GM15510 (cell line): ENCODE results near the gene IDH1.

Source experiments
- POLR2A ChIP-seq: IDR thresholded peaks from 3 replicates; pipeline ENCODE4 v1.6.1; 2011; ENCODE audit warnings: borderline replicate concordance; ENCODE audit not compliant: insufficient read length; ENCODE audit errors: extremely low read depth

Gene IDH1

DNA sequence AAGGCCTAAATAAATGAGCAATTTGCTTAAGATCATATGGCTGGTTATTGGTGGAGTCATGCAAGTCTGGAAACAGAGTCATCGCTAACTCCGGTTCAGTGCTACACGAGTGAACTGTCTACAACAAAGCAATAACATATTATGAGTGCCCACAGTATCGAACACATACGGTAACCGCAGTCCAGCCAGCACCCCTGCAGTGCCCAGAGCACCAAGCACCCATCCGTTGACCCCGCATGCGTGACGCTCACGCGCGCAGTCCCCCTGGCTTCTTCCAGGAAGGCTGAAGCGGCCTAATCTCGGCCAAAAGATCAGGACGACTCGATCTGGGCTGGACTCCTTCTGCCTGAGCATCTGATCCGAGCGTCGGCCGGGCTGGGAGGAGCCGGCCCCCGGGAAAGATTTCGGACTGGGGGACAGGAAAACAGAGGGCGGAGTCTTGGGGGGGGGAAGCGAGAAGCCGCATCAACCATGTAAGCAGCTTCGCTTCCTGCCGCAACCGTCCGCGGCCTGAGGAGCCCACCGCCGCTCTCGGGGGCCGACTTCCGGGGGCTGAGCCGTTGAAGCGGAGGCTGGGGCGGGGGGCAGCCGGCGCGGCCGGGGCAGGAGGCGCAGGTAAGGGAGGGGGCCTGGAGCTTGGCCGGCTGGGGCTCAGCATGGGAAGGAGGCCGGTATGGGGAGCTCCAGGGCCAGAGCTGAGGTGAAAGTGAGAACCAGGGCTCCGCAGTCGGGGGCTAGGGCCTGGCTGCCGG, 11.1 kb upstream of the IDH1 start, which contains the start of gene PIKFYVE:
TSS of gene PIKFYVE (plus strand) at position 455 of the 752 bp plus-strand sequence. CDS start 5,265 bp downstream, outside the sequence.
- TF ChIP-seq POLR2A, result peak; percentile 73

DNA sequence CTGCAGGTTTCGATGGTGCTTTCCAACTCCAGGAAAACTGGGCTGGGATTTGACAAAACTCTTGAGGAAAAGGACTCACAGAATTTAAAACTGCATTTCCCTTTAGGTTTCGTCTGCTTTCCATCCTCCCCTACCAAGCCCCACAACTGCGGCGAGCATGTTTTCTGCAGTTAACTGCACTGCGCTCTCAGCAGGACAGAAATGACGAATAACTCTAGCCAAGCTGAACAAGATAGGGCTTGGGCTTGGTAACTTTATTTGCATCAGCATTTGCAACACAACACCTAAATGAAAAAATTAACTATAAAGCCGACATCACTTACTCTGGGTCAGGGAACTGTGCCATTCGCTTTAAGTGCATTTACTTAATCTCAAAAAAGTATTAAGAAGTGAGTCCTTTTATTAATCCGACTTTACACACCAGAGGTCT, 10.5 kb upstream of the IDH1 start:
- TF ChIP-seq POLR2A, result no peak

DNA sequence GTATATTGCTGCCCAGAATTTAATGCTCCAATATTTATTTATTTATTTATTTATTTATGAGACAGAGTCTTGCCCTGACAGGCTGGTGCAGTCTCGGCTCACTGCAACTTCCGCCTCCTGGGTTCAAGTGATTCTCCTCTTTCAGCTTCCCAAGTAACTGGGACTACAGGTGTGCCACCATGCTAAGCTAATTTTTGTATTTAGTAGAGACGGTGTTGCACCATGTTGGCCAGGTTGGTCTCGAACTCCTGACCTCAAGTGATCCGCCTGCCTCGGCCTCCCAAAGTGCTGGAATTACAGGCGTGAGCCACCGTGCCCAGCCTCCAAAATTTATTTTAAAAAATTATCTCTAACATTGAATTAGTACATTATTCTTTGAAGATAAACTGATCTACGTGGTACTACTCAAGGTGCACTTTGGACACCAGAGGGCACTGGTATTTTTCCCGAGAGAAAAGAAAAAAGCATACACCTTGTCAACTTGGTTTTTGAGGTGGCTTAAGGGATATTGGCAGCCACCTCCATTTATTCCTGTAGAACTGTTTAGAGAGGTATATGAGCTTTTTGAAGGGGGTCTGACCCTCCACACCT, 1.4 kb upstream of the IDH1 start:
- no peak for TF ChIP-seq POLR2A

DNA sequence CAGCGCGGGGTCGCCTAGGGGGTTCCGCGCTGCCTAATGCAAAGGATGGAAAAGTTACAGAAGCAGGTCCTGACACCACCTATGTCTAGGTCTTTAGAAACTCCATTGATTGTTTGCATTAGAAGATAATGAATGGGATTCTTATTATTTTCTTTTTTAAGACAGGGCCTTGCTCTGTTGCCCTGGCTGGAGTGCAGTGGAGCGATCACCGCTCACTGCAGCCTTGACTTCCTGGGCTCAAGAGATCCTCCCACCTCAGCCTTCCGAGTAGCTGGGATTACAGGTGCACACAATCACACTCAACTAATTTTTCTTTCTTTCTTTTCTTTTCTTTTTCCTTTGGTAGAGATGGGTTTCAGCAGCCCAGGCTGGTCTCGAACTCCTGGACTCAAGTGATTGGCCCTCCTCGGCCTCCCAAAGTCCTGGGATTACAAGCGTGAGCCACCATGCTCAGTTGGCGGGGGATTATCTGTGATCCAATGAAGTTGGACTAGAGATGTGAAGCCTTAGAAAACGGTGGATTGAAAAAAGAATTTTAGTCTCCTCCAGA, 761 bp upstream of the IDH1 start:
- no peak for TF ChIP-seq POLR2A

DNA sequence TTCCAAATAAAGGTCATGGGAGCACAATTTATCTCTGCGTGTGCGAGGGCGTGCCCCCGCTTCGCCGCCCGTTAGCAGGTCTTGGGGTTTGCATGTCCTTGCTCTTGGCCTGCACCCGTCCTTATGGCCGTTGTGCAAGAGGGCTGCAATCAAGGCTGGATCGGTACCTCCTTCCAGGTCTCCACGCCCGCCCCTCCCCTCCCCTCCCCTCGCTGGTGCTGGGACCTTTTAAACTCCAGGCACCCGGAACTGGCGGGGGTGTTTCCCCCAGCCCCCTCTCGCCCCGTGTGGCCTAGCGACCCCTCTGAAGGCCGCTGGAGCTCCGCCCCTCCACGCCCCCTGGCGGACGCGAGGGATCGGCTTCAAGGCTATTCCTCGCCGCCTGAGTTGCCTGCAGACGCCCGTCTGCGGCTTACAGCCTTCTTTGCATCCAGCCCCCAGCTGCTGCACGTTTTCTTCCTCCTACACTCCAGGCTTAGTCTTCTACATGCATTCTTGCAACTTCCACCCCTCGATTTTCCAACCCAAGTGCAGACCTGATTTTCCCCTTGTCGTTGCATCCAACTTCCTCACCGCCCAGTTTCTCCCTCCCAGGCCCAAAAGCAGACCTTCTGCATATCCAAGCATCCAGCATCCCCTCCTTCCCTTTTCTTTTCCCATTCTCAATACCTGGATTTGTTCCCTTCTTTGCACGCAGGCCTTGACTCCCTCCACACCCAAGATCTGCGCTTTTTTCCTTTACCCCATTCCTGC, 577 bp downstream of the IDH1 start:
- TF ChIP-seq POLR2A, result peak; percentile 35

DNA sequence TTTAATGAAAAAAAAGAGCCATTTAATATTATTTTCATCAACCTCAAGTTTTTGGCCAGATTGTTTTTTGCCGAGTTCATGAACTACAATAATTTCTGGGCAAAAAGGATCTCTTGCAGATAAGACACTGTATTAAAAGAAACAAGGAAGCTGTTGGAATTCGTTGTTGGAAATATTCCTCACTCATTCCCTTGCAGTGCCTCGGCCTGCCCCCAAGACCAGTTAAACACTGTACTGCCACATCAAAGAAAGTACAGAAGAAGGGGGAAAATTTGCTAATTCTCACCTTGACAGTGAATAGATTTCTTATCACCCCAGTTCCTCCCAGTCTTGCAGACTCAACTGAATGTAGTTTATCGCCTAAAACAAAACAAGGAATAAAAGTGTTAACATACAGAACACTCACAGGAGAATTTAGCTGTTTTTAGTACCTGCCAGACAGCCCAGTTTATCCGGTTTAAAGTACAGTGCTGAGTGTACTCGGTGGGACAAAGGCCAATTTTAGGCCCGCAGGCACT, 1.2 kb downstream of the IDH1 start:
- no peak for TF ChIP-seq POLR2A

DNA sequence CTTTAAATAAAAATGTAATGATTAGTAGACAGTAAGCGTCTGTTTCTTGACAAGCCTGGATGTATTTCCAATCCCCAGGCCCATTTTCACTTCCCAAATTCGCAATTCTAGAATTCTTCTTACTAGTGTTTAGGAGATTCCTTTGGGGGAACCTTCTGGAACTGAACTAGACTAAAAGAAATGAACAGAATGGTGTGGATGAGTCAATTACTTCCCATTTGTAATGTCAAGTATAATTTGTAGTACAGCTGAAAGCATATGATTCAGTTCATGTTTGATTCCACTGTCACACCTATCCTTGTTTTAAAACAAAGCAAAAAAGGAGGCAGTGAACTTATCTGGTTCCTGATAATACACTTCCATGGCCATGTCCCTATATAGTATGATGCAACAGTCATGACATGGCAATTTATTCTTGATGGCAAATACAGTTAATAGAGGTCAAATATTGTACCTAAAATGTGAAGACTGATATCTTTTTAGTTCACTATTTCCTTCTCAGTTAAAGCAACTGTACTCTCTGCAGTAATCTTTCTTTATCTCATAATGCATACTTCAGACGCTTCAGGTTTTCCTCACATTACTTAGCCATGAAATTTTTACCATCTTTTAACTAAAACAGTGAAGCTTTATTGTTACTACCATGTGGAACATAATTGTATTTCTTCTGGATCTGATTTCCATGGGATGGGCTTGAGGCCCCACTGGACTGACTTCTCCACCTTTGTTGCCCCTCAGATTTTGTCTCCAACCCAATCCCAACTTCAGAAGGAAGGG, 2.0 kb downstream of the IDH1 start:
- no peak for TF ChIP-seq POLR2A

DNA sequence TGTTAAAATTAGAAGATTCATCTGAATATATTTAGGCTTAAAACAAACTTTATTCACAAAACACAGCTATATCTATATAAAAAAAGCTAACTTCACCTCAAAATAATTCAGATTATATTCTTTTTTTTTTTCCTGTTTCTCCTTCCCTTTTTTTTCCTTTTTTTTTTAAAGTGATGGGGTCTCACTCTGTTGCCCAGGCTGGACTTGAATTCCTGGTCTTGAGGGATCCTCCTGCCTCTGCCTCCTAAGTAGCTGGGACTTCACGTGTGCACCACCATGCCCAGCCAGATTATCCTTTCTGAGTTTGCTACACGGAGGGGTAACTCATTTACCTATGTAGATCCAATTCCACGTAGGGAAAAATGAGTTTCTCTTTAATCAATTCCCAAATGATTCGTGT, 3.8 kb downstream of the IDH1 start:
- no peak for TF ChIP-seq POLR2A

DNA sequence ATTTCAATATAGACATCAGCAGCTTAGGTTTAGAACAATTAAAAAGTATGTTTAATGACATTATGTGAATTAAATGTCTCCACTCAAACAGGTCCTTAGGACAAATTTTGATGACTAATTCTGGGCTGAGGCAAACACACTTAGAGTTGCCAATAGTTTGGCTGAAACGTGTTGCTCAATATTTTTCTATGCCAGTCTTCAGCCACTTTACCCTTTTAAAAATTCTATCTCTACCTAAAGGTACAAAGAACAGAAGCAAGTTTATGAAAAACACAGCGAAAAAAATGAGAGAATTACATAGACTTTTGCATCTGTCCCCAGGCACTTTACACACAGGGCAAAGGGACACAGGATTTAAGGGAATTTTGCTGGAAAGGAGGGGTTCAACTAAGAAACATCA, 4.5 kb downstream of the IDH1 start:
- no peak for TF ChIP-seq POLR2A

DNA sequence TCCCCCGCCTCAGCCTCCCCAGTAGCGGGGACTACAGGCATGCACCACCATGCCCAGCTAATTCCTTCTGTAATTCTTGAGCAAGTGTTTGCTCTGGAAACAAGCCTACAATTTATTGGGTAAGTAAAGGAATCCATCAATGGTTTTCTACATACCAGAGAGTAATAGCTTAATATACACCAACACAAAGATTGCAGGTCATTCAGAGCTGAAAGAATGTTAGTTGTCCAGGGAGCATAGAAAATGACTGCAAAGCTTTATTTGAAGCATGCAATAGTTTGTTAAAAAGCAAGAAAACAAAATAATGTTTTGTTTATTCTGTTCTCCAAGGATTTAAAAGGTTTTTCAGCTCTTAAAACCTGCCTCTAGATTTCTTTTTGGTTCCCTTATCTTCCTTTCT, 5.6 kb downstream of the IDH1 start:
- no peak for TF ChIP-seq POLR2A

DNA sequence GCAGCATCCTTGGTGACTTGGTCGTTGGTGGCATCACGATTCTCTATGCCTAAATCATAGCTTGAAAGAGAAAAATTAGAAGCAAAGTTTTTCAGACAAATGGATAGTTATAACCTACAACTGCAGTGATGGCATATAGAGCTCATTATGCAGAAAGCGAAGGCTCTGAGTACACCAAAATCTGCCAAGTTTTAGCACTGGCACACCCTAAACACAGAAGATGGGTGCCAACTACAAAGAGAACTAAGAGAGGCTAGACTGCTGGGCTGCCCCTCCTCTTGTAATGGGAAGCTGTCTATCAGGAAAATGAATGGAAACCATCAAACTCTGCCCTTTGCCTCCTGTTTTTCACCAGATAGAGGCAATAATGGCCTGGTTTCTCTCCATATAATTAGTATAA, 6.3 kb downstream of the IDH1 start:
- no peak for TF ChIP-seq POLR2A

DNA sequence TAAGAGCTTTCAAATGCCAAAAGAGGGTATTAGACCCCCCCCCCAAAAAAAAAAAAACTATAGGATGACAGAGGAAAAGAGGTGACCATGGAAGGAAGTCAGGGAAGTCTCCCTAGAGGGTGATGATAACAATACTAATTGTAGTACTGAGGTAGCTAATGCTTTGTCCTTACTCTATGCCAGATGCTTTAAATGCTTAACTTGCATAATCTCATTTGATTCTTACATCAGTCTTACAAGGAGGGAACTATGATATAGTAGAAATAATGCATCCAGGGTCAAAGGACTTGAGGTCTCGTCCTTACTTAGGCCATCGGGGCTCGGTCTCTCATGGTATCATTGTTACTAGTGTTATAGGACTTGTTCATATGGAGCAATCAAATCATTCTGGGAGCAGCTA, 9.1 kb downstream of the IDH1 start:
- TF ChIP-seq POLR2A, result no peak

DNA sequence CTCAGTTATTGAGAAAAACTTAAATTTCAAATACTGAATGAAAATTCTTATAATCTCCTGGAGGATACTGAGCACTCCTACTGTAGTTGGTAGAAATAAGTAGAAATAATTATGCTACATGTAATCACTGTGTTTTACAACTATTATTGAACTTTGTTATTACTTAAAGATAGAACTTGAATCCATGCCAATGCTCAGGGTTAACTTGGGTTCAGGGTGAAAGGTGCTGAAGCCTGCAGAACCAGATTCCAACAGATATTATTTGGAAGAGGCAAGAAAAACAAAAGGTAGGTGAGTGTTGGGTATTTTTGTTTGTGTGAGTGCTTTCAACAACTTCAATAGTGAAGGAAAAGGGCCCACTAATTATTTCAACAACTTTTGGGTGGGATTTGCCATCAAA, 10.4 kb downstream of the IDH1 start:
- TF ChIP-seq POLR2A, result no peak

DNA sequence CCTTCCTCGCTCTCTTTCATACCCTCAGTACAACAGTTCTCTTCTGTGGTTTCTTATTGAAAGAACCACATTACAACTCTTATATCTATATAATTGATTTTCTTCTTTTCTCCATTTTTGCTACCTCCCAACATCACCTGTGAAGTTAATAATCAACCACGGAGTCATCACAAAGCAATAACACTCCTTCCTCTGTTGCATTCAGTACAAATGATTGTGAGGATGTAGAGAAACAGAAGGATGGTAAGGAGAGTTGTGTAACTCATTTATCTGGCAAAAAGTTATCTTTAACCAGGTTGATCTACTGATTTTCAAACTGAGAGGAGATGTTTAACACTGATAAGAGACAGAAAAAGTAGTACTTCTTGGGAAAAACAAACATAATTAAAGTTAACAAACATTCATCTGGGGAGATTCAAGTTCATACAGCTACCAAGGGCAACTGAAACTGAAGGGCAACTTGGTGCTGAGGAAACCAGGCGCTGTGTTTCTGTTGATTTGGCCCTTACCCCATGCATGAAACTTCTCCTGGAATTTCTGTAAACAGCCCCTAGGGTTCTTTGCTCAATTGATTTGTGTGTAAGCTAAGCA, 14.2 kb downstream of the IDH1 start:
- TF ChIP-seq POLR2A, result no peak
